T-helper 17 cell (primary cell): Measurements from ENCODE around the gene PI4KA. TPM values are rescaled to one million over a fixed set of nuclear protein-coding genes. Genes with fewer than 3 reads are reported as not detected.

Experiments
- ATAC-seq: fragments of 150-1000 bp; cut with Tn5 transposase; 2 replicates; pipeline ENCODE4 v1.10.0; 2021; ENCODE audit warnings: mild to moderate bottlenecking, moderate library complexity
- DNase-seq, 3 donors: peaks; one replicate each; pipeline versions ENCODE4 v3.0.0 to v3.0.0-alpha.2; 2020 to 2021
- H3K9me3 ChIP-seq: one replicate; pipeline ENCODE4 v1.7.0; 2013; ENCODE audit warnings: low read length, mild to moderate bottlenecking; ENCODE audit not compliant: control insufficient read depth, poor library complexity, severe bottlenecking
- H3K27ac Mint-ChIP-seq: one replicate; pipeline ENCODE4 v1.8.0; 2022; ENCODE audit warnings: mild to moderate bottlenecking, moderate library complexity, mixed read lengths
- H3K27me3 Mint-ChIP-seq: one replicate; pipeline ENCODE4 v1.8.0; 2022; ENCODE audit warnings: mixed read lengths
- H3K36me3 Mint-ChIP-seq: one replicate; pipeline ENCODE4 v1.8.0; 2022; ENCODE audit warnings: low read depth, mixed read lengths
- H3K4me1 Mint-ChIP-seq: one replicate; pipeline ENCODE4 v1.8.0; 2022; ENCODE audit warnings: mild to moderate bottlenecking, mixed read lengths
- H3K4me3 Mint-ChIP-seq: one replicate; pipeline ENCODE4 v1.8.0; 2022; ENCODE audit warnings: mild to moderate bottlenecking, moderate library complexity, mixed read lengths
- total RNA-seq, 4 donors: library from RNA in 2 of 4; stranded (reverse) in 2 of 4; gene quantifications; one replicate each; pipeline ENCODE4 v1.2.3 and lab custom pipeline; 2022 to 2026

The PI4KA gene
- total RNA-seq, 2 donors from 2014 or later: 159 to 160 TPM

- DNase-seq: no peak
- Mint-ChIP-seq H3K27me3 (no peaks in the 10 kb centered on the region), H3K27ac (peak overlapping the region; percentile 65), H3K4me1 (no peaks in the 10 kb centered on the region), H3K4me3 (no peak overlapping the region), H3K36me3 (peaks cover 5% of the 10 kb centered on the region)
- H3K9me3 ChIP-seq: no peaks in the 10 kb centered on the region
- no peak for ATAC-seq
These were observed 73.2 kb downstream of the PI4KA start for GRCh38 chr22:20785415-20785814.

DNA sequence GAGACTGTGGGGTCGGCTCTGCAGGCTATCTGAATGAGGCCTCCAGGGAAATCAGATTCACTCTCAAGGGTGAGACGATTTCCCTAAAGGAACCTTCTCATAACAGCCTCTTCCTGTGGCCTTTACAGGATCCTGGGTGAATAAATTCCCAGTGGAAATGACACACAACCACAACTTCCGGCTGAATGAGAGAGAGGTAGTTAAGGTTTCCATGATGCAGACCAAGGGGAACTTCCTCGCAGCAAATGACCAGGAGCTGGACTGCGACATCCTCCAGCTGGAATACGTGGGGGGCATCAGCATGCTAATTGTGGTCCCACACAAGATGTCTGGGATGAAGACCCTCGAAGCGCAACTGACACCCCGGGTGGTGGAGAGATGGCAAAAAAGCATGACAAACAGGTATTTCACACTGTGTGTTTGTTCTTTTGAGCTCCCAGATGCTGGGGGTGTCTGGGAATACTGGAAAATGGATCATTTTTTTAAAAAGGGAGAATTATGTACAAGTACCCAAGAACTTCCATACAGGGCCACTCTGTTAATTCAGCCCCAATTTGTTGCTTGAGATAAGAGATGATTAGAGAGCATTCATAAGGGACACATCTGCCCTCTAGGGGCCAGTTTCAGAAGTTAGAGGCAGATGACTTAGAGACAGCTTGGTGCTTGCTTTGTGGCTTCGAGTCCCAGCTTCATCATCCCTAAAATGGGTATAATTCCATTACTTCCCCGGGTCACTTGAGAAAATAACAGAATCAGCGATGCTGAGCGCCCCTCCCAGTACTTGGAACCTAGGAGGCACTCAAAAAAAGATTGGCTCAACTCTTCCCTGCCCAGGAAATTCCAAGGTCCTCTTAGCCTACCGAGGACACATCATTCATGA is 74.5 kb downstream of the PI4KA start:
- peak overlapping the region; percentile 65 for H3K27ac Mint-ChIP-seq

DNA sequence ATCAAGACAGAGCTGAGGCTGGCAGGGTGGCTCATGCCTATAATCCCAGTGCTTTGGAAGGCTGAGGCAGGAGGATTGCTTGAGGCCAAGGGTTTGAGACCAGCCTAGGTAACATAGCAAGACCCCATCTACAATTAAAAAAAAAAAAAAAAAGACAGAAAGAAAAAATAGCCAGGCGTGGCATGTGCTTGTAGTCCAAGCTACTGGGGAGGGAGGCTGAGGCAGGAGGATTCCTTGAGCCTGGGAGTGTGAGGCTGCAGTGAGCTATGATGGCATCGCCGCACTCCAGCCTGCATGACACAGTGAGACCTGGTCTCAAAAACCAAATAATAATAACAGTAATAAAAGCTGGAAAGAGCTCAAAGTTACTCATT is 75.3 kb downstream of the PI4KA start:
- no peak for DNase-seq
- ATAC-seq: no peak
- no peaks in the 10 kb centered on the region for H3K9me3 ChIP-seq
- H3K27ac Mint-ChIP-seq: no peak overlapping the region
- no peaks in the 10 kb centered on the region for H3K4me1 Mint-ChIP-seq
- H3K36me3 Mint-ChIP-seq: no peaks in the 10 kb centered on the region
- H3K4me3 Mint-ChIP-seq: no peak overlapping the region
- no peaks in the 10 kb centered on the region for H3K27me3 Mint-ChIP-seq

More for the DNA sequence above, 74.5 kb downstream of the PI4KA start:
- Mint-ChIP-seq H3K4me1 (no peaks in the 10 kb centered on the region), H3K36me3 (peaks cover 5% of the 10 kb centered on the region), H3K4me3 (no peak overlapping the region), H3K27me3 (no peaks in the 10 kb centered on the region)
- peak in 1 of 3 donors; percentile 27 for DNase-seq
- ATAC-seq: peak; percentile 84
- H3K9me3 ChIP-seq: no peaks in the 10 kb centered on the region

DNA sequence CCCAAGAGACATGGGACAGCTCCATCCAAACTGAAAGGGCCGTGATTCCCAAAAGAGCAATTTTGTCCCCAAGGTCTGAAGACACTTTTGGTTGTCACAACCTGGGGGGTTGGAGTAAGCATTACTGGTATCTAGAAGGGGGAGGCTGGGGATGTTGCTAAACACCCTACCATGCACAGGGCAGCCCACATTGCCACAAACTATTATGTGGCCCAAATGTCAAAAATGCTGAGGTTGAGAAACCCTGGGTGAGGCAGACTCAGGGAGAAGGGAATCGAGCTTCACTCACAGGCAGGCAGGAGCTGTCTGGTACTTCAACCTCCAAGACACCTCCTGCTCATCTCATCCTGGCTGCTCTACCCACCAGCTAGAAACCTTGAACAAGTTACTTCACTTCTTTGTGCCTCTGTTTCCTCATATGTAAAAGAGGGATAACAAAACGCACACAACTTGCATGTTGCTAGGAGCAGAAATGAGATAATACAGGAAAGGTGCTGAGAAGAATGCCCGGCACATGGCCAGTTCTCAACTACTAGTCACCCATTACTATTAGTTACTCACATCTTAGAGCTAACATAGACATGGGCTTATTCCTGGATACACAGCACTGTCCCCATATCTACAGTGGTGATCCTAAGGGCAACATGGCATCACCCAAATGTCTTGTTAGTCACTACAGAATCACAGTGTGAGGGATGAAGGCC is 75.9 kb downstream of the PI4KA start:
- ATAC-seq: no peak
- H3K27me3 Mint-ChIP-seq: no peaks in the 10 kb centered on the region
- no peaks in the 10 kb centered on the region for H3K4me1 Mint-ChIP-seq
- H3K27ac Mint-ChIP-seq: no peak overlapping the region
- no peaks in the 10 kb centered on the region for H3K9me3 ChIP-seq
- no peaks in the 10 kb centered on the region for H3K36me3 Mint-ChIP-seq
- no peak for DNase-seq
- H3K4me3 Mint-ChIP-seq: no peak overlapping the region

DNA sequence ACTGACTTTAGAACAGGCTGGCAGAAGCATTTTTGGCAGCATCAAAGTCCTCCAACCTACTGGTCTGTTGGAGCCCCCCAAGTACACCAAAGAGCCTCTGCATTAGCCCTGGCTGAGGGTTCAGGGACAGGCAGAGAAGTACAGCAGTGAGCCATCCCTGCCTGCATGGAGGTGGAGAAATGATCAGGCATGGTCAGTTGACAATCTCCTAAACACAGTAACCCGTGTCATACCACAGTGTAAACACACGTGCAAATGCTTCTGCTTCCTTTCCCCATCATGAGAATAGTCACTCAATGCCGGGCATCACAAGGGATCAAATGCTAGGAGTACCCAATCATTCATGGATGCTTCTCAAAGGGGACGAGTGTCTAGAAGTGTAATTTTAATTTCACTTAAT is 76.5 kb downstream of the PI4KA start:
- H3K9me3 ChIP-seq: no peaks in the 10 kb centered on the region
- Mint-ChIP-seq H3K27me3 (no peaks in the 10 kb centered on the region), H3K36me3 (no peaks in the 10 kb centered on the region), H3K4me1 (no peaks in the 10 kb centered on the region), H3K4me3 (no peak overlapping the region), H3K27ac (no peak overlapping the region)
- ATAC-seq (no peak), DNase-seq (no peak)

GRCh38 chr22:20781272-20781990 is 77.2 kb downstream of the PI4KA start:
- no peaks in the 10 kb centered on the region for H3K4me1 Mint-ChIP-seq
- no peak for ATAC-seq
- H3K36me3 Mint-ChIP-seq: no peaks in the 10 kb centered on the region
- no peaks in the 10 kb centered on the region for H3K27me3 Mint-ChIP-seq
- H3K4me3 Mint-ChIP-seq: no peak overlapping the region
- no peak for DNase-seq
- H3K9me3 ChIP-seq: no peaks in the 10 kb centered on the region
- no peak overlapping the region for H3K27ac Mint-ChIP-seq

- no peak overlapping the region for H3K27ac Mint-ChIP-seq
- H3K36me3 Mint-ChIP-seq: no peaks in the 10 kb centered on the region
- no peaks in the 10 kb centered on the region for H3K27me3 Mint-ChIP-seq
- no peaks in the 10 kb centered on the region for H3K4me1 Mint-ChIP-seq
- H3K9me3 ChIP-seq: no peaks in the 10 kb centered on the region
- ATAC-seq (no peak), DNase-seq (no peak)
- no peak overlapping the region for H3K4me3 Mint-ChIP-seq
These were observed 78.8 kb downstream of the PI4KA start for GRCh38 chr22:20779818-20780158.

GRCh38 chr22:20779014-20779817 is 79.4 kb downstream of the PI4KA start:
- ATAC-seq (no peak), DNase-seq (no peak)
- H3K36me3 Mint-ChIP-seq: no peaks in the 10 kb centered on the region
- no peaks in the 10 kb centered on the region for H3K4me1 Mint-ChIP-seq
- H3K27me3 Mint-ChIP-seq: no peaks in the 10 kb centered on the region
- H3K9me3 ChIP-seq: no peaks in the 10 kb centered on the region
- no peak overlapping the region for H3K27ac Mint-ChIP-seq
- no peak overlapping the region for H3K4me3 Mint-ChIP-seq

DNA sequence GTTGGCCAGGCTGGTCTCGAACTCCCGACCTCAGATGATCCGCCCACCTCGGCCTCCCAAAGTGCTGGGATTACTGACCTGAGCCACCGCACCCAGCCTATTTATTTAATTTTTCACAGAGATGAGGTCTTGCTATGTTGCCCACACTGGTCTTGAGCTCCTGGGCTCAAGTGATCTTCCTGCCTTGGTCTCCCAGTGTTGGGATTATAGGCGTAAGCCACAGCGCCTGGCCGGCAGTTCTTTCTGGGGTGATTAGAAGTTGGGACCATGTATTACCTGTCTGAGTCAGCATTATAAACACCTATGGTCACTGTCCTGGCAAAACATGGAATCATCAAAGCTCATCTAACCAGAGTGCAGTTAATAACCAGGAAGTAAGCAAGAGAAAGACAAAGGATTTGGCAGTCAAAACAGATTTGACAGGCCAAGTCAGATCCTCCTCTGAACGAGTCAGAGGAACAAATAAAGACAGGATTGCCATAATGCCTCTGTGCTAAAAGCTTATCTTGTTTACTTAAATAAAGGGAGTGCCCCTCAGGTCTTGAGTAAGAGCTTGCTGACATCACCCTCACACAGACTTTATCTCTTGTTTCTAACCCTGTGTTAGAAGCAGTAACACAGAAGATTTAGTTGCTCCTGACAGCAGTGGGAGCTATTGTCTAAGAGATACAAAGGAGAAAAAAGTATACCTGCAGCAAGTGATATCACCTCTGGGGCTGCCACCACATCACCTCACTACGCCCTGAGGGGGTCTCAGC is 81.0 kb downstream of the PI4KA start:
- H3K36me3 Mint-ChIP-seq: no peaks in the 10 kb centered on the region
- H3K9me3 ChIP-seq: no peaks in the 10 kb centered on the region
- DNase-seq (no peak), ATAC-seq (no peak)
- no peak overlapping the region for H3K4me3 Mint-ChIP-seq
- no peaks in the 10 kb centered on the region for H3K27me3 Mint-ChIP-seq
- no peak overlapping the region for H3K27ac Mint-ChIP-seq
- H3K4me1 Mint-ChIP-seq: no peaks in the 10 kb centered on the region

- no peaks in the 10 kb centered on the region for H3K36me3 Mint-ChIP-seq
- H3K27ac Mint-ChIP-seq: no peak overlapping the region
- no peak for DNase-seq
- no peaks in the 10 kb centered on the region for H3K27me3 Mint-ChIP-seq
- no peaks in the 10 kb centered on the region for H3K9me3 ChIP-seq
- ATAC-seq: no peak
- no peak overlapping the region for H3K4me3 Mint-ChIP-seq
- no peaks in the 10 kb centered on the region for H3K4me1 Mint-ChIP-seq
These were observed 81.8 kb downstream of the PI4KA start for GRCh38 chr22:20776624-20777405.

DNA sequence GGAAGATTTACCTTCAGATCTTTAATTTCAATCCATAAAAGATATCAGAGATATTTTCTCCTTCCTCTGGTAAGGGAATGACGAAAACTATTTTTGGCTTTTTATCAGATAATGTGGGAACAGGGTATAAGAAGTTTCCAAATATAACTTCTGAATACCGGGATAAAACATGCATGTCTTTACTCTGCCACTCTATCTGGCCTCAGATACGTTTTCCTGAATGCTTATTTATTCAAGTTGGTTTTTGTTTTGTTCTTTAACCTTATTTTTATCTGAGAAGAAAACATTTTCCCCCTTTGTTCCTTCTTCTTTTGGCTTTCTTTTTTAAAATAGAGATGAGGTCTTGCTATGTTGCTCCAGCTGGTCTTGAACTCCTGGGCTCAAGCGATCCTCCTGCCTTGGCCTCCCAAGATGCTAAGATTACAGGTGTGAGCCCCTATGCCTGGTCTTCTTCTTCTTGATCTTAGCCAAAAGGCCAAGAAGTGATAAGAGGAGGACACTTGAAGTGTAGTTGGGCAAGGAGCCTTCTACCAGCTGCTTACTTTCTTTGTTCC is 83.2 kb downstream of the PI4KA start:
- H3K4me3 Mint-ChIP-seq: no peak overlapping the region
- H3K9me3 ChIP-seq: no peaks in the 10 kb centered on the region
- no peaks in the 10 kb centered on the region for H3K36me3 Mint-ChIP-seq
- DNase-seq (no peak), ATAC-seq (no peak)
- no peaks in the 10 kb centered on the region for H3K4me1 Mint-ChIP-seq
- H3K27ac Mint-ChIP-seq: no peak overlapping the region
- H3K27me3 Mint-ChIP-seq: no peaks in the 10 kb centered on the region
